Common myeloid progenitor, CD34-positive (primary cell): ENCODE results near the gene KXD1.
A peak's percentile ranks its signal among the peaks of the same experiment; 100 is the strongest.
"Not testable (repeated sequence)": the region's sequence is repeated elsewhere in the genome, so short reads cannot be mapped to it uniquely, and the experiment has no call there.

Experiments used
- CTCF ChIA-PET: fragments of 350-600 bp; sonication (Branson Sonifier 250); formaldehyde crosslinking; loops from one replicate; lab custom pipeline; 2021; ENCODE audit warnings: antibody characterized with exemption; lab: Charles Lee
- POLR2A ChIA-PET: fragments of 350-600 bp; sonication (Branson Sonifier 250); formaldehyde crosslinking; loops from one replicate; lab custom pipeline; 2021; ENCODE audit warnings: antibody characterized with exemption; lab: Charles Lee
- DNase-seq, 3 donors: peaks; one replicate each; pipeline versions ENCODE4 v3.0.0 to v3.0.0-alpha.2; 2013
- H3K27ac ChIP-seq, 2 experiments: 1 replicate in 1 of 2; 2 replicates in 1 of 2; pipeline ENCODE4 v1.7.0; 2013; ENCODE audit warnings: inconsistent platforms in 2 of 2, low read length in 2 of 2, mild to moderate bottlenecking in 2 of 2, low read depth in 1 of 2, moderate library complexity in 1 of 2; ENCODE audit not compliant: severe bottlenecking in 2 of 2, insufficient read depth in 1 of 2, poor library complexity in 1 of 2
- H3K27me3 ChIP-seq, 5 experiments: replicated peaks in 2 of 5; 1 replicate in 3 of 5; 2 replicates in 2 of 5; pipeline versions ENCODE4 v1.6.1 to v1.7.0; 2013; ENCODE audit warnings: low read length in 4 of 5, mild to moderate bottlenecking in 2 of 5, moderate library complexity in 2 of 5, inconsistent platforms in 1 of 5; ENCODE audit not compliant: insufficient read depth in 5 of 5, control insufficient read depth in 4 of 5
- H3K36me3 ChIP-seq, 4 experiments: 1 replicate in 2 of 4; 2 replicates in 2 of 4; pipeline versions ENCODE4 v1.6.1 to v1.7.0; 2013; ENCODE audit warnings: low read length in 3 of 4, control low read depth in 1 of 4, mild to moderate bottlenecking in 1 of 4; ENCODE audit not compliant: control insufficient read depth in 4 of 4, insufficient read depth in 4 of 4
- H3K4me1 ChIP-seq, 4 experiments: 1 replicate in 3 of 4; 2 replicates in 1 of 4; pipeline versions ENCODE4 v1.6.1 to v1.7.1; 2013; ENCODE audit warnings: low read length in 3 of 4, mild to moderate bottlenecking in 3 of 4, control low read depth in 1 of 4, inconsistent platforms in 1 of 4, moderate library complexity in 1 of 4; ENCODE audit not compliant: control insufficient read depth in 4 of 4, insufficient read depth in 4 of 4; ENCODE audit errors: control extremely low read depth in 1 of 4
- H3K4me3 ChIP-seq, 7 experiments: 1 replicate in 4 of 7; 2 replicates in 3 of 7; pipeline versions ENCODE4 v1.5.1 to v1.7.0; 2013; ENCODE audit warnings: mild to moderate bottlenecking in 7 of 7, low read length in 6 of 7, moderate library complexity in 6 of 7, inconsistent platforms in 2 of 7, low read depth in 2 of 7, control low read depth in 1 of 7; ENCODE audit not compliant: insufficient read depth in 4 of 7, control insufficient read depth in 1 of 7; ENCODE audit errors: extremely low read depth in 1 of 7
- H3K9me3 ChIP-seq, 5 experiments: 1 replicate in 4 of 5; 2 replicates in 1 of 5; pipeline versions ENCODE4 v1.6.1 to v1.7.1; 2013; ENCODE audit warnings: low read length in 4 of 5, mild to moderate bottlenecking in 2 of 5, inconsistent platforms in 1 of 5, low read depth in 1 of 5, moderate library complexity in 1 of 5; ENCODE audit not compliant: control insufficient read depth in 4 of 5, insufficient read depth in 2 of 5; ENCODE audit errors: control extremely low read depth in 1 of 5
- WGBS: methylation state at CpG from one replicate; pipeline ENCODE4 v1.1.5; 2013; ENCODE audit not compliant: insufficient coverage; 5-methylcytosine and 5-hydroxymethylcytosine counted together

The KXD1 gene

DNA sequence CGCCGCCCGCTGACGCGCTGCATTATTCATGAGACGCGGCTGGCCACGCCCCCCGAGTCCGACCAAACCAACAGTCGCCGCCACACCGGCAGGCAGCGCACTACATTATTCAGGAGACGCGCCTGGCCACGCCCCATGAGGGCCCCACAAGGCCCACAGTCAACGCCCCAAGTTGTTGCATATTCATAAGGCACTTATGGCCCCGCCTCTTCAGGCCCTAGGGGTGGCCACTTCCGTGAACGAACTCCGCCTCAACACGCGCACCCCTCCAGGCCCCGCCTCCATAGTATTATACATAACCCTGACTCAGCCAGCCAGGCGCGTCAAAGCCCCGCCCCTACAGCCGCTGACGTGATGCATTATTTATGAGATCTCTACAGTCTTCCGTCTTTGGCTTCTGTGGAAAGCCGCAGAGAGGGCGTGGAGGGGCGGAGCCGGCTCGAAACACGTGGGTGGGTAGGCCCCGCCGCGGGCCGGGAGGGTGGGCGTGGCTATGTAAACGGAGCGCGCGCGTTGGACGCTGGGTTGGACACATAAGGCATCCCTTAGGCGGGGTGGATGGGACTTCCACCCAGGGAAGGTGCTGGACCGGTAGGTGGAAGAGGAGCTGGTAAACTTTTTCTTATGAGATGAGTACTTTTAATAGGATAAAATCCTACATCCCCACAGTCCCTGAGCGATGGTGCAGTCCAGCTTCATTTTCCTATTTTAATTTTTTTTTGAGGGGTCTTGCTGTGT lies 35.4 kb upstream of the KXD1 start:
- Histone ChIP-seq H3K4me1 (peaks cover 0 to 27% (median 15%) of the 10 kb centered on the region in 4 experiments), H3K4me3 (peak overlapping the region in 5 of 7 experiments; percentile 86 to 98 (median 97)), H3K9me3 (no peaks in the 10 kb centered on the region), H3K27ac (peak overlapping the region; percentile 94 to 95), H3K27me3 (no peaks in the 10 kb centered on the region), H3K36me3 (no peaks in the 10 kb centered on the region)
- POLR2A ChIA-PET: interaction anchor here (0.6 to 1.7 kb wide), 6 partner anchors 19 to 317 kb away, joined by 3 to 8 read pairs (median 4); partner anchors contain the start of genes FKBP8 and UBA52
- DNase-seq: peak; percentile 100
- WGBS: under 1% methylated on average over 41 of the region's 51 CpGs
- CTCF ChIA-PET: interaction anchor here (1.0 to 4.9 kb wide), 6 partner anchors 8 to 65 kb away, joined by 4 to 56 read pairs (median 12); no protein-coding TSS in a partner anchor

DNA sequence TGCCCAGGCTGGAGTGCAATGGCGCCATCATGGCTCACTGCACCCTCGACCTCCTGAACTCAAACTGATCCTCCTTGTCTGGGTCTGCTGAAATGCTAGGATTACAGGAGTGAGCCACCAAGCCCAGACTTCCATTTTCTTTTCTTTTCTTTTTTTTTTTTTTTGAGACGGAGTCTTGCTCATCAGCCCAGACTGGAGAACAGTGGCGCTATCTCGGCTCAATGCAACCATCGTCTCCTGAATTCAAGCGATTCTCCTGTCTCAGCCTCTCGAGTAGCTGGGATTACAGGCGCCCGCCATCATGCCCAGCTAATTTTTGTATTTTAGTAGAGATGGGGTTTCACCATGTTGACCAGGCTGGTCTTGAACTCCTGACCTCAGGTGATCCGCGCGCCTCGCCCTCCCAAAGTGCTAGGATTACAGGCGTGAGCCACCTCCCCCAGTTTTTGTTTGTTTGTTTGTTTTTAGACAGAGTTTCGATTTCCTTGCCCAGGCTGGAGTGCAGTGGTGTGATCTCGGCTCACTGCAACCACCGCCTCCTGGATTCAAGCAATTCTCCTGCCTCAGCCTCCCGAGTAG lies 34.7 kb upstream of the KXD1 start:
- ChIA-PET POLR2A (interaction anchor here (0.6 to 0.7 kb wide), 3 partner anchors 21 to 329 kb away, joined by 3 to 4 read pairs (median 3); partner anchors contain the start of gene FKBP8), CTCF (interaction anchor here (1.1 kb wide), 1 partner anchor 27 kb away, joined by 4 read pairs; no protein-coding TSS in a partner anchor)
- Histone ChIP-seq H3K4me3 (peak overlapping the region in 2 of 7 experiments; percentile 42 to 63), H3K27ac (peak overlapping the region; percentile 94 to 95), H3K4me1 (peaks cover 0 to 27% (median 15%) of the 10 kb centered on the region in 4 experiments)
- not testable (repeated sequence) for H3K36me3 ChIP-seq, DNase-seq, H3K27me3 ChIP-seq, H3K9me3 ChIP-seq
- 75% methylated on average over 10 of the region's 19 CpGs for WGBS

DNA sequence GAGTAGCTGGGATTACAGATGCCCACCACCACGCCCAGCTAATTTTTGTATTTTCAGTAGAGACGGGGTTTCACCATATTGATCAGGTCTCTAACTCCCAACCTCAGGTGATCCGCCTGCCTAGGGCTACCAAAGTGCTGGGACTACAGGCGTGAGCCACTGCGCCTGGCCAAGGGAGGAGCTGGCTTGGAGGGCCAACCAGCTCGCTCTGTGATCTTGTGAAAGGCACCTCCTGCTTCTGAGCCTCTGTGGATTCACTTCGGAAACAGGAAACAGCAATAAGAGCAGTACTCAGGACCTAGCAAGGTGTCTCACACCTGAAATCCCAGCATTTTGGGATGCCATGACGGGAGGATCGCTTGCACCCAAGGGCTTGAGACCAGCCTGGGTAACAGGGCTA lies 33.8 kb upstream of the KXD1 start:
- Histone ChIP-seq H3K27ac (no peak overlapping the region), H3K4me1 (peaks cover 0 to 22% (median 15%) of the 10 kb centered on the region in 4 experiments), H3K27me3 (no peaks in the 10 kb centered on the region), H3K9me3 (no peaks in the 10 kb centered on the region), H3K36me3 (no peaks in the 10 kb centered on the region), H3K4me3 (no peak overlapping the region)
- DNase-seq: no peak
- POLR2A ChIA-PET: no interaction called here
- CTCF ChIA-PET: no interaction called here
- 94% methylated on average over 9 of the region's 9 CpGs for WGBS

- peaks cover 0 to 3% (median under 1%) of the 10 kb centered on the region in 4 experiments for H3K36me3 ChIP-seq
- H3K9me3 ChIP-seq: no peaks in the 10 kb centered on the region
- ChIA-PET POLR2A (no interaction called here), CTCF (interaction anchor here (0.5 to 1.3 kb wide), 3 partner anchors 9 to 108 kb away, joined by 3 read pairs; partner anchors contain the start of gene KXD1)
- DNase-seq: no peak
- WGBS: 96% methylated on average over 4 of the region's 9 CpGs
- H3K4me1 ChIP-seq: peaks cover 0 to 4% (median under 1%) of the 10 kb centered on the region in 4 experiments
- no peaks in the 10 kb centered on the region for H3K27me3 ChIP-seq
- no peak overlapping the region for H3K4me3 ChIP-seq
- no peak overlapping the region for H3K27ac ChIP-seq
Measured at GRCh38 chr19:18526316-18526715, 31.4 kb upstream of the KXD1 start.

DNA sequence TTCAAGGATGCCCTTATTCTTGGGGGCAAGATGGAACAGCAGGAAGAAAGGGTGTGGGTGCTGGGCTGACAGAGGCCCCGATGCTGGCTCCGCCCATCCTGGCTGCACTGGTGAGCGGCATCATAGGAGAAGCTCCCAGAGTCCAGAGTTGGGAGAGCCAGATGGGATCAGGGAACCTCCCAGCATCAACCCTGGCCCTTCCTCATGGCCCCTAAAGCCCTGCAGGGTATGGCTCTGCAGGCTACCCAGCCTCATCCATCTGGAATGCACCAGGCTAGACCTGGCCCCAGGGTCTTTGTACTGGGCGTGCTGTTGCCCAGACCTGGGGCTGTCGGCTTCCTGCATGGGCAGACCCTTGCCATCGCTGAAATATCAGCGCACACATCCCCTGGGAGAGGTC lies 27.9 kb upstream of the KXD1 start:
- DNase-seq: no peak
- ChIA-PET CTCF (interaction anchor here (1.2 to 1.7 kb wide), 4 partner anchors 8 to 19 kb away, joined by 3 to 6 read pairs (median 4); partner anchors contain the start of genes ELL and FKBP8), POLR2A (no interaction called here)
- H3K4me3 ChIP-seq: no peak overlapping the region
- H3K9me3 ChIP-seq: no peaks in the 10 kb centered on the region
- H3K27me3 ChIP-seq: no peaks in the 10 kb centered on the region
- WGBS: 96% methylated on average over 7 of the region's 7 CpGs
- no peaks in the 10 kb centered on the region for H3K4me1 ChIP-seq
- H3K36me3 ChIP-seq: peaks cover 5 to 24% (median 15%) of the 10 kb centered on the region in 4 experiments
- H3K27ac ChIP-seq: no peak overlapping the region

GRCh38 chr19:18531485-18531884 lies 26.2 kb upstream of the KXD1 start:
- Histone ChIP-seq H3K27ac (no peak overlapping the region), H3K4me1 (no peaks in the 10 kb centered on the region), H3K4me3 (no peak overlapping the region), H3K27me3 (no peaks in the 10 kb centered on the region), H3K9me3 (no peaks in the 10 kb centered on the region), H3K36me3 (peaks cover 10 to 37% (median 24%) of the 10 kb centered on the region in 4 experiments)
- ChIA-PET POLR2A (no interaction called here), CTCF (interaction anchor here (1.1 kb wide), 1 partner anchor 319 kb away, joined by 3 read pairs; no protein-coding TSS in a partner anchor)
- no peak for DNase-seq
- WGBS: 95% methylated on average over 4 of the region's 9 CpGs
